H1 (cell line): Measurements from ENCODE around the gene ING5. TPM values are rescaled to one million over a fixed set of nuclear protein-coding genes. Genes with fewer than 3 reads are reported as not detected.

ENCODE experiments used
- CTCF ChIA-PET: fragments of 300-600 bp; sonication (Branson Sonifier 250); formaldehyde crosslinking; loops from one replicate; lab custom pipeline; 2021; ENCODE audit not compliant: partially characterized antibody; lab: Charles Lee
- POLR2A ChIA-PET: fragments of 300-600 bp; sonication (Branson Sonifier 250); formaldehyde crosslinking; loops from one replicate; lab custom pipeline; 2021; ENCODE audit warnings: inconsistent platforms; ENCODE audit not compliant: partially characterized antibody; lab: Charles Lee
- DNase-seq, 2 experiments: peaks; one replicate each; pipeline versions ENCODE4 v3.0.0 to v3.0.0-alpha.2; 2010 to 2022; ENCODE audit warnings: low spot score in 2 of 2, low read depth in 1 of 2, mixed read lengths in 1 of 2
- FAIRE-seq: peaks from 2 replicates; lab custom pipeline; 2011; peaks lifted over from hg19 to GRCh38; lab: Jason Lieb, UNC
- H2AFZ ChIP-seq: 2 replicates; pipeline ENCODE4 v1.8.1; 2012; ENCODE audit warnings: low read length, inconsistent platforms
- H2AK5ac ChIP-seq: 2 replicates; pipeline ENCODE4 v1.6.1; 2013; ENCODE audit warnings: low read depth, low read length
- H2BK120ac ChIP-seq: replicated peaks from 2 replicates; pipeline ENCODE3; 2013; ENCODE audit warnings: low read depth, low read length, inconsistent platforms
- H2BK12ac ChIP-seq: 2 replicates; pipeline ENCODE4 v1.6.1; 2013; ENCODE audit warnings: low read depth, low read length
- H2BK15ac ChIP-seq: 2 replicates; pipeline ENCODE4 v1.6.1; 2013; ENCODE audit warnings: low read length
- H2BK20ac ChIP-seq: 2 replicates; pipeline ENCODE4 v1.6.1; 2013; ENCODE audit warnings: low read length
- H2BK5ac ChIP-seq: 2 replicates; pipeline ENCODE4 v1.6.1; 2013; ENCODE audit warnings: low read depth, low read length
- H3K14ac ChIP-seq: 2 replicates; pipeline ENCODE4 v1.6.1; 2013; ENCODE audit warnings: inconsistent platforms; ENCODE audit not compliant: insufficient read length
- H3K18ac ChIP-seq: 2 replicates; pipeline ENCODE4 v1.6.1; 2013; ENCODE audit warnings: low read length; ENCODE audit errors: extremely low read depth
- H3K23ac ChIP-seq: 2 replicates; pipeline ENCODE4 v1.6.1; 2013; ENCODE audit warnings: inconsistent platforms; ENCODE audit not compliant: insufficient read length
- H3K23me2 ChIP-seq: 2 replicates; pipeline ENCODE4 v1.6.1; 2013; ENCODE audit warnings: low read depth, low read length
- H3K27ac ChIP-seq: 2 replicates; pipeline ENCODE4 v1.6.1; 2011; ENCODE audit warnings: low read depth, low read length, inconsistent platforms
- H3K27me3 ChIP-seq, 4 experiments: replicated peaks in 1 of 4; 1 replicate in 1 of 4; 2 replicates in 3 of 4; pipeline versions ENCODE4 v1.6.1 to v1.8.1; 2011 to 2013; ENCODE audit warnings: low read length in 3 of 4, mild to moderate bottlenecking in 3 of 4, inconsistent platforms in 2 of 4, mixed read lengths in 2 of 4, moderate library complexity in 1 of 4; ENCODE audit not compliant: control insufficient read depth in 3 of 4, insufficient read depth in 3 of 4; ENCODE audit errors: extremely low read depth in 1 of 4
- H3K36me3 ChIP-seq, 4 experiments: 2 replicates each; pipeline versions ENCODE4 v1.6.1 to v1.8.1; 2011 to 2013; ENCODE audit warnings: mild to moderate bottlenecking in 4 of 4, low read length in 3 of 4, moderate library complexity in 2 of 4, control low read depth in 1 of 4, inconsistent platforms in 1 of 4; ENCODE audit not compliant: insufficient read depth in 4 of 4, control insufficient read depth in 2 of 4
- H3K4ac ChIP-seq: replicated peaks from 2 replicates; pipeline ENCODE3; 2013; ENCODE audit warnings: low read length, low read depth, mixed read lengths, inconsistent platforms; ENCODE audit not compliant: insufficient read length
- H3K4me1 ChIP-seq, 4 experiments: replicated peaks in 1 of 4; 1 replicate in 1 of 4; 2 replicates in 3 of 4; pipeline versions ENCODE4 v1.6.1 to v1.8.1; 2011 to 2013; ENCODE audit warnings: low read length in 3 of 4, inconsistent platforms in 2 of 4, mixed read lengths in 1 of 4; ENCODE audit not compliant: insufficient read depth in 4 of 4, control insufficient read depth in 3 of 4
- H3K4me2 ChIP-seq, 2 experiments: 2 replicates each; pipeline versions ENCODE4 v1.6.1 to v1.8.1; 2011 to 2013; ENCODE audit warnings: low read depth in 2 of 2, low read length in 2 of 2, control low read depth in 1 of 2, inconsistent platforms in 1 of 2, mild to moderate bottlenecking in 1 of 2; ENCODE audit not compliant: insufficient read depth in 1 of 2
- H3K4me3 ChIP-seq, 4 experiments: fragments of 200-600, 300-600 bp in 1 of 4; sonication (generic), shearing (Covaris generic), sonication (Bioruptor Twin) in 1 of 4; 2 replicates each; pipeline versions ENCODE4 v1.5.1 to v1.8.1; 2011 to 2016; ENCODE audit warnings: low read length in 4 of 4, low read depth in 3 of 4, control low read depth in 2 of 4, inconsistent platforms in 2 of 4, mild to moderate bottlenecking in 2 of 4, mixed read lengths in 1 of 4, moderate library complexity in 1 of 4; ENCODE audit not compliant: insufficient read depth in 2 of 4; ENCODE audit errors: extremely low read depth in 1 of 4
- H3K56ac ChIP-seq: replicated peaks from 2 replicates; pipeline ENCODE3; 2013; ENCODE audit warnings: low read depth, mild to moderate bottlenecking, mixed read lengths, low read length, inconsistent platforms; ENCODE audit not compliant: insufficient read length
- H3K79me1 ChIP-seq: 2 replicates; pipeline ENCODE4 v1.6.1; 2013; ENCODE audit warnings: low read depth, low read length, control low read depth
- H3K79me2 ChIP-seq, 2 experiments: 2 replicates each; pipeline versions ENCODE4 v1.6.1 to v1.8.1; 2012 to 2013; ENCODE audit warnings: low read length in 2 of 2, mild to moderate bottlenecking in 2 of 2, inconsistent platforms in 1 of 2; ENCODE audit not compliant: insufficient read depth in 2 of 2, control insufficient read depth in 1 of 2
- H3K9ac ChIP-seq, 4 experiments: replicated peaks in 1 of 4; 1 replicate in 1 of 4; 2 replicates in 3 of 4; pipeline versions ENCODE4 v1.6.1 to v1.8.1; 2011 to 2013; ENCODE audit warnings: low read depth in 3 of 4, low read length in 3 of 4, control low read depth in 2 of 4, mild to moderate bottlenecking in 2 of 4, moderate library complexity in 2 of 4, inconsistent platforms in 1 of 4; ENCODE audit errors: extremely low read depth in 1 of 4
- H3K9me3 ChIP-seq, 2 experiments: 2 replicates each; pipeline versions ENCODE4 v1.6.1 to v1.8.1; 2012 to 2013; ENCODE audit warnings: mild to moderate bottlenecking in 2 of 2, moderate library complexity in 2 of 2, control low read depth in 1 of 2, inconsistent platforms in 1 of 2, low read depth in 1 of 2, low read length in 1 of 2, mixed read lengths in 1 of 2; ENCODE audit not compliant: insufficient read depth in 2 of 2
- H4K20me1 ChIP-seq, 2 experiments: replicated peaks in 1 of 2; 2 replicates each; pipeline versions ENCODE3 to v1.8.1; 2011 to 2013; ENCODE audit warnings: inconsistent platforms in 2 of 2, low read length in 2 of 2, mild to moderate bottlenecking in 1 of 2; ENCODE audit not compliant: insufficient read depth in 2 of 2, control insufficient read depth in 1 of 2
- H4K5ac ChIP-seq: 2 replicates; pipeline ENCODE4 v1.6.1; 2013; ENCODE audit warnings: low read length, low read depth, mixed read lengths, inconsistent platforms; ENCODE audit not compliant: insufficient read length
- H4K8ac ChIP-seq: 2 replicates; pipeline ENCODE4 v1.8.0; 2013; ENCODE audit warnings: mild to moderate bottlenecking, moderate library complexity, low read length, inconsistent platforms; ENCODE audit not compliant: insufficient read depth; ENCODE audit errors: extremely low read depth
- H4K91ac ChIP-seq: replicated peaks from 2 replicates; pipeline ENCODE3; 2013; ENCODE audit warnings: low read length, mixed read lengths, inconsistent platforms; ENCODE audit not compliant: insufficient read length
- CBX5 ChIP-seq: fragments of 300-800, 300-1000 bp; sonication (generic); IDR thresholded peaks from 2 replicates; pipeline ENCODE4 v1.7.1; 2016; ENCODE audit warnings: antibody characterized with exemption, low read length, low read depth
- EZH2 ChIP-seq: fragments of 200-600 bp; sonication (generic); IDR thresholded peaks from 2 replicates; pipeline ENCODE4 v1.7.1; 2012; ENCODE audit warnings: low read depth, mild to moderate bottlenecking, moderate library complexity, low read length, inconsistent platforms; ENCODE audit not compliant: severe bottlenecking
- JUND ChIP-seq: IDR thresholded peaks from 2 replicates; pipeline ENCODE4 v1.6.1; 2011; ENCODE audit warnings: mild to moderate bottlenecking, improper control_type of control experiment, low read length
- KDM1A ChIP-seq: fragments of 200-600, 300-600 bp; sonication (generic); IDR thresholded peaks from 2 replicates; pipeline ENCODE4 v1.7.1; 2016; ENCODE audit warnings: mild to moderate bottlenecking, low read length, borderline replicate concordance
- KDM4A ChIP-seq: IDR thresholded peaks from one replicate; pipeline ENCODE4 v1.7.1; 2012; ENCODE audit warnings: low read depth, mild to moderate bottlenecking, moderate library complexity, low read length, inconsistent platforms; ENCODE audit not compliant: severe bottlenecking
- KDM5A ChIP-seq: fragments of 200-600 bp; IDR thresholded peaks from 2 replicates; pipeline ENCODE4 v1.7.1; 2012; ENCODE audit warnings: mild to moderate bottlenecking, low read length, inconsistent platforms, mixed read lengths
- PHF8 ChIP-seq: fragments of 200-600 bp; sonication (generic); conservative IDR thresholded peaks from 2 replicates; pipeline ENCODE4 v1.7.1; 2012; ENCODE audit warnings: low read depth, mild to moderate bottlenecking, inconsistent platforms, low read length, moderate library complexity
- RAD21 ChIP-seq, 2 experiments: IDR thresholded peaks in 1 of 2; conservative IDR thresholded peaks in 1 of 2; 2 replicates each; pipeline ENCODE4 v1.6.1; 2011; ENCODE audit warnings: low read depth in 2 of 2, low read length in 2 of 2, improper control_type of control experiment in 1 of 2, inconsistent platforms in 1 of 2, mild to moderate bottlenecking in 1 of 2, moderate library complexity in 1 of 2
- RBBP5 ChIP-seq: IDR thresholded peaks from 2 replicates; pipeline ENCODE4 v1.7.1; 2012; ENCODE audit warnings: low read depth, mild to moderate bottlenecking, inconsistent platforms, low read length, moderate library complexity, borderline replicate concordance
- whole genome bisulfite sequencing, 2 experiments: shearing (Covaris generic) in 1 of 2; methylation state at CpG; one replicate each; pipeline versions ENCODE4 v1.1.6 to v1.1.7; 2013 to 2015; ENCODE audit warnings: low lambda C conversion rate in 2 of 2, mixed read lengths in 2 of 2, inconsistent platforms in 1 of 2, low coverage in 1 of 2, missing lambda C conversion rate in 1 of 2; ENCODE audit not compliant: insufficient replicate concordance in 2 of 2, insufficient coverage in 1 of 2, insufficient read length in 1 of 2; ENCODE audit errors: extremely low coverage in 1 of 2, missing lambda C conversion rate in 1 of 2; 5-methylcytosine and 5-hydroxymethylcytosine counted together
- polyA plus RNA-seq, 7 experiments: library from polyadenylated mRNA; depleted of rRNA in 3 of 7; stranded (reverse) in 5 of 7; unstranded in 2 of 7; fragments of >200 nt in 5 of 7; fragments of 200-250 nt in 2 of 7; gene quantifications; 1 replicate in 5 of 7; 2 replicates in 1 of 7; 4 replicates in 1 of 7; pipeline versions ENCODE4 v1.2.1 to v1.2.3, GENCODE V29; 2011 to 2013; ENCODE audit warnings: missing spikeins in 2 of 7, mixed read lengths in 2 of 7
- total RNA-seq: library from RNA; stranded (reverse); fragmentation: NEBNext Ultra II Directional; extraction: Animal tissue kit (Norgen Biotek cat#: 25700); gene quantifications from 2 replicates; pipeline ENCODE4 v1.2.1, GENCODE V29; 2021
- TF ChIP-seq, protein P1 (sequence below): IDR thresholded peaks from 2 replicates; pipeline ENCODE4 v1.6.1; 2012; ENCODE audit warnings: inconsistent platforms

ING5 gene
- total and polyA plus RNA-seq, 2 of the 8 experiments (the other 6 are each of a cell fraction or from before 2014, with no cell fraction given) = 41.5 to 47.4 TPM

- Histone ChIP-seq H3K9ac (no peak overlapping the region), H3K79me2 (no peaks in the 10 kb centered on the region), H3K23ac (no peak overlapping the region), H3K9me3 (no peaks in the 10 kb centered on the region), H2BK5ac (no peak overlapping the region), H3K18ac (no peak overlapping the region), H3K36me3 (peaks cover 0 to 9% (median 2%) of the 10 kb centered on the region in 4 experiments; a peak in 3 of 8 replicates), H2BK12ac (no peak overlapping the region), H3K4me1 (no peaks in the 10 kb centered on the region), H2AFZ (no peak overlapping the region), H2BK120ac (no peak overlapping the region), H3K27me3 (peaks cover 0 to 4% (median 3%) of the 10 kb centered on the region in 4 experiments; a peak in 4 of 7 replicates), H3K14ac (no peak overlapping the region), H3K27ac (no peak overlapping the region), H2AK5ac (no peak overlapping the region), H4K20me1 (peaks cover 3 to 5% of the 10 kb centered on the region in 2 experiments), H3K4me3 (no peak overlapping the region), H3K4ac (no peak overlapping the region), H4K5ac (no peak overlapping the region), H3K4me2 (no peak overlapping the region), H3K56ac (no peak overlapping the region), H3K23me2 (no peaks in the 10 kb centered on the region), H3K79me1 (0 out of 2 replicates have a peak, but pooled peaks cover 2% of the 10 kb centered on the region), H4K91ac (no peak overlapping the region), H4K8ac (0 out of 2 replicates have a peak overlapping the region, but pooled peaks have one; percentile 18), H2BK20ac (no peak overlapping the region), H2BK15ac (no peak overlapping the region)
- TF ChIP-seq KDM4A (no peak), RAD21 (IDR thresholded peaks at IDR 0.05 in 1 of 2, conservative IDR thresholded peaks at IDR 0.05 in 1 of 2; ENCODE audit: low read depth in 2 of 2, low read length in 2 of 2) (no peak), PHF8 (no peak), JUND (no peak), CBX5 (no peak), KDM5A (no peak), EZH2 (no peak), RBBP5 (no peak), KDM1A (no peak)
- TF ChIP-seq, protein P1, sequence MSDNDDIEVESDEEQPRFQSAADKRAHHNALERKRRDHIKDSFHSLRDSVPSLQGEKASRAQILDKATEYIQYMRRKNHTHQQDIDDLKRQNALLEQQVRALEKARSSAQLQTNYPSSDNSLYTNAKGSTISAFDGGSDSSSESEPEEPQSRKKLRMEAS = no peak
- WGBS, 2 experiments = 87% methylated on average over 19 of the region's 19 CpGs; no CpG with 5 or more reads in 1 of the 2 experiments
- ChIA-PET CTCF (interaction anchor here (0.7 kb wide), 1 partner anchor 76 kb away, joined by 3 read pairs; no protein-coding TSS in a partner anchor), POLR2A (interaction anchor here (0.8 to 10.7 kb wide), 2 partner anchors 14 to 26 kb away, joined by 4 to 64 read pairs; partner anchors contain the start of gene ING5)
- DNase-seq (no peak), FAIRE-seq (no peak)
Measured at GRCh38 chr2:241728627-241729026, 26.8 kb downstream of the ING5 start.
